Omental fat pad (tissue), 4 donors: ENCODE measurements around the gene P2RY2. TPM values are rescaled to one million over a fixed set of nuclear protein-coding genes. Genes with fewer than 3 reads are reported as not detected.

Experiments
- ATAC-seq: fragments of 150-250 bp; one replicate; pipeline ENCODE4 v1.9.1; 2016; ENCODE audit warnings: mild to moderate bottlenecking, moderate library complexity; ENCODE audit not compliant: low FRiP score
- DNase-seq: peaks from one replicate; pipeline ENCODE4 v3.0.0-alpha.2; 2019; ENCODE audit warnings: low spot score
- CTCF ChIP-seq, 3 donors: fragments of 450-650 bp; IDR thresholded peaks; one replicate each; pipeline ENCODE4 v1.5.1; 2016 to 2017; ENCODE audit warnings: antibody characterized with exemption in 3 of 3, mild to moderate bottlenecking in 3 of 3, moderate library complexity in 2 of 3
- total RNA-seq, 4 donors: library from RNA; depleted of rRNA; stranded (reverse); fragments of >200 nt; gene quantifications; one replicate each; pipeline ENCODE4 v1.1.0, GENCODE V29; 2016

Gene P2RY2
- total RNA-seq, 4 donors from 2014 or later = 0.47 to 1.1 (median 0.64) TPM

DNA sequence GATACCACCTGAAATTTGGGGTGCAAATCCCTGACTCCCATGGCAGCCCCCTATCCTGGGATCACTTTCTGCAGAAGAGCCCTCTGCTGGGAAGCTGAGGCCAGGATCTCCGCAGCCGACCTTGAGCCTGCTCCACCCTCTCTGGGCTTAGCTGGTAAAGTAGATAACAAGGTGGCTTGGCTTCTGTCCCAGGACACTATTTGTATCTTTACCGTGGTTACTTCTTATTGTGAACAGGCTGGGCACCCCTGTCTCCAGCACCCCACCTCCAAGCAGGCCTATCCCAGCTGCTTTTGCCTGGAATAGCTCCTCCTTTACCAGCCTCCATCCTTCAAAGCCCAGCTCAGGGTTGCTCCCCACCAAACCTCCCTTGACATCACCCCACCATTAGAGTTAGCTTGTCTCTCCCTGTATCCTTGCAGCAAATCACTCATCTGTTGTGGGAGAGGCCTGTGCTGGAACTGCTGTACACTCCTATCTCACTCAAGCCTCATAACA lies 35.2 kb upstream of the P2RY2 start:
- DNase-seq (no peak), ATAC-seq (no peak)
- no peak for TF ChIP-seq CTCF (IDR thresholded peaks at IDR 0.05)

- peak; percentile 39 for ATAC-seq
- TF ChIP-seq CTCF (IDR thresholded peaks at IDR 0.05) = no peak
- peak; percentile 37 for DNase-seq
Measured at GRCh38 chr11:73184953-73185671, 33.0 kb upstream of the P2RY2 start.

GRCh38 chr11:73185680-73186293 lies 32.3 kb upstream of the P2RY2 start:
- no peak for DNase-seq
- ATAC-seq = no peak
- no peak for TF ChIP-seq CTCF (IDR thresholded peaks at IDR 0.05)

GRCh38 chr11:73186294-73186850 lies 31.7 kb upstream of the P2RY2 start:
- no peak for ATAC-seq
- no peak for DNase-seq
- TF ChIP-seq CTCF (IDR thresholded peaks at IDR 0.05) = no peak

- TF ChIP-seq CTCF (IDR thresholded peaks at IDR 0.05) = no peak
- DNase-seq = no peak
- ATAC-seq = no peak
Measured at GRCh38 chr11:73186886-73187285, 31.2 kb upstream of the P2RY2 start.

- ATAC-seq (no peak), DNase-seq (no peak)
- no peak for TF ChIP-seq CTCF (IDR thresholded peaks at IDR 0.05)
Measured at GRCh38 chr11:73187854-73188253, 30.2 kb upstream of the P2RY2 start.
